Measurements from ENCODE around the gene NRCAM.

NRCAM gene

GRCh38 chr7:108236681-108237415, 219.4 kb downstream of the NRCAM start:
- DNase-seq, result no peak

- no peak for DNase-seq
Observed at GRCh38 chr7:108235451-108236061, 220.7 kb downstream of the NRCAM start.

GRCh38 chr7:108234971-108235450, 221.2 kb downstream of the NRCAM start:
- no peak for DNase-seq

- no peak for DNase-seq
Observed at GRCh38 chr7:108234281-108234680, 222.0 kb downstream of the NRCAM start.

- no peak for DNase-seq
Observed at GRCh38 chr7:108232076-108232475, 224.2 kb downstream of the NRCAM start.

GRCh38 chr7:108231221-108231620, 225.0 kb downstream of the NRCAM start:
- no peak for DNase-seq

- DNase-seq, result no peak
Observed at GRCh38 chr7:108227366-108227765, 228.9 kb downstream of the NRCAM start.

- DNase-seq, result no peak
Observed at GRCh38 chr7:108226816-108227299, 229.4 kb downstream of the NRCAM start.

GRCh38 chr7:108225531-108226181, 230.6 kb downstream of the NRCAM start:
- DNase-seq, result no peak

- no peak for DNase-seq
Observed at GRCh38 chr7:108224387-108224786, 231.8 kb downstream of the NRCAM start.

GRCh38 chr7:108222236-108222892, 233.9 kb downstream of the NRCAM start:
- no peak for DNase-seq

- no peak for DNase-seq
Observed at GRCh38 chr7:108211382-108212201, 244.6 kb downstream of the NRCAM start.

- DNase-seq, result no peak
Observed at GRCh38 chr7:108210796-108211195, 245.4 kb downstream of the NRCAM start.

- no peak for DNase-seq
Observed at GRCh38 chr7:108205311-108205710, 250.9 kb downstream of the NRCAM start.

GRCh38 chr7:108204281-108204796, 251.9 kb downstream of the NRCAM start:
- DNase-seq, result no peak

- no peak for DNase-seq
Observed at GRCh38 chr7:108203537-108203936, 252.7 kb downstream of the NRCAM start.

- DNase-seq, result no peak
Observed at GRCh38 chr7:108202743-108203142, 253.5 kb downstream of the NRCAM start.

- DNase-seq, result no peak
Observed at GRCh38 chr7:108201766-108202165, 254.5 kb downstream of the NRCAM start.

- DNase-seq, result no peak
Observed at GRCh38 chr7:108200326-108200725, 255.9 kb downstream of the NRCAM start.

GRCh38 chr7:108197371-108198091, 258.7 kb downstream of the NRCAM start:
- DNase-seq, result no peak

- DNase-seq, result no peak
Observed at GRCh38 chr7:108196004-108196403, 260.2 kb downstream of the NRCAM start.
